Measurements from ENCODE around the gene BTC.
"Not testable (repeated sequence)": the region's sequence is repeated elsewhere in the genome, so short reads cannot be mapped to it uniquely, and the experiment has no call there.

Gene BTC, protein sequence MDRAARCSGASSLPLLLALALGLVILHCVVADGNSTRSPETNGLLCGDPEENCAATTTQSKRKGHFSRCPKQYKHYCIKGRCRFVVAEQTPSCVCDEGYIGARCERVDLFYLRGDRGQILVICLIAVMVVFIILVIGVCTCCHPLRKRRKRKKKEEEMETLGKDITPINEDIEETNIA

DNA sequence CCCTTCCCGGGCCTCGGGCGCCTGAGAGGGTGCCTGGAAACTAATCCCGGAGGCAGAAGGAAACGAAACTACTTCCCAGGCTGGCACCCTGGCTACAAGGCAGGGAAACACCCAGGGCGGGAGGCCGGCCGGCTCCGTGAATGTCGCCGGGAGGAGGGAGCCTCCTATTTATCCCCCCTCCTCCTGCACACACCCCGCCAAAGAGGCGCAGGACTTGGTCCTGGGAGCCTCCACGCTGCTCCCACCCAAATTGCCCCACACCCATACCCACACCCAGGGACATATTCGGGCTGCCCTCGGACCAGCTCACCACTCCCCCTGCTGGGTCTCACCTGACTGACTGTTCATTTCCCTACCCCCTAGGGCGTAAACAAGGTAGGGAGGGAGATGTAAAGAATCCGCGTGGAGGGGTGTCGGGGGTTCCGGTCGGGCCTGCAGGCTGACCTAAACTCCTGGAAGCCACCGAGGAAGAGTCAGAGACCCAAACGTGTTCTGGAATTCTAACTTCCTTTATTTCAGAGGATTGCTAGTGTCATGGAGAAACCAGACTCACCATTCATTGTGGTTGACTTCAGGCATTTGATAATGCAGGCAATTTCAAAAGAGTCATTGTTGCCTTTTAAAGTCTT lies at the start of gene BTC:
BTC (minus strand) TSS at position 142 of the 629 bp plus-strand sequence. CDS start 198 bp downstream, outside the sequence.
- no peak for DNase-seq

DNA sequence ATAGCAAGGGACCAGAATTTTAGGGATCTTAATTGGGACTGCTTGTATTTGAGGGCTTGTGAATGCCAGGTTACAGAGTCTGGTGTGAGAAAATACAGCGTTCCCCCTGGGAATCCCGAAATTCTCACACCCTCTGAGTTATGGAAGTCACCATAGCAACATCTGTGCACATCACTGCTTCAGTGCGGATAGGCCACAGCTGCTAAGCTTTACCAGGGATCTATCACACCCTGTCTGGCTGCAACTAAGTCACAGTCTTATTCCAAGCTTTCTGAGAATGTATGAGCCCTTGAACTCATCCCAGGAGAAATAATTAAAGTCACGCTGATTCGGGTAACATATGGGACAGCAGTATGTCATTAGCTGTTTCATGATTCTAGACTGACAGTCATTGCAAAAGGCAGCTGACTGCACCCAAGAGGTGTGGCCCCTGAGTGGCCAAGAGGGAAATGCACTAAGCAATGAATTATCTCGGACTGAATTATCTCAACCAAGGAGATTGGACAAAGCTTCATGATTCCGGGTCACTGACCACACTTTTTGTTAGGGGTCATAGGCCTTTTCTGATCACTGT lies 46.7 kb upstream of the BTC start:
- no peak for DNase-seq

DNA sequence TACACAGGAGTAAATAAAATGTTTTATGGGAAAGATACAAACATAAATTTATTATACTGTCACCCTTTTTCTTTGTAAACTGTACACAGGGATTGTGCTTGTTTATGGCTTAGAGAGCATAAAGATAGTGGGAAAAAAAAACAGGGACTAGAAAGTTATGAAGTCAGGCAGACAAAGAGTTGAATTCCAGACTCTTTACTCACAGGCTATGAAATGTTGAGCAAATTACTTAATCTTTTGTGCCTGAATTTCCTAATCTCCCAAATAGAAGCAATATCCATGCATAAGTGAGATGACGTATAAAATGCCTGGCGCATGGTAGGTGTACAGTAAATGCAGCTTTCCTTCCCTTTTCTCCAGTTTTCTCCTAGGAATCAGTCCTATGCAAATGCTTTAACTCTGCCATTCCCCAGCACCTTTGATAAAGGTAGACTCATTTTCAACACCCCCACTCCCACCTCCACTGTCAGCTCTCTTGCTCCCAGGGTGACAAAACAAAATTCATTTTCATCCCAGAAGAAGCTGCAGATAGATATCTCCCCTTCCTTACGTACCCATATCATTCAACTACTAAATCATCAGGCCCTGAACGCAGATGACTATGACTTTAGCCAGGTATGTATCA lies 44.5 kb upstream of the BTC start:
- DNase-seq = no peak

DNA sequence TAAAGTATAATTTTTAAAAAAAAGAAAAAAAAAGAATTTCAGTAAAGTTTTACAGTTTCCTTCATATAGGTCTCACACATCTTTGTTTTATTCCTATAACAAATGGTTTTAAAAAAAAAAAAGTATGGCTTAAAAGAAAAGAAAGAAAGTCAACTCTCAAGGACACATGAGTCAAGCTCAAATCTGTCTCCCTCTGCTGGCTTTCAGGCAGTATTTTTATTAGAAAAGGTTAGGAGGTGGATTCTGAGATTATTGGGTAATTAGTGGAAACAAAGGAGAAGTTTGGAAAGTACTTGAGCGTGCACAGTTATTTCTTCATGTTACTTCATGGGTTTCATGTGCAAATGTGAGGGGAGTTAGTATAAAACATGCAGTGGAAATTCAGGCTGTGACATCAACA lies 36.6 kb upstream of the BTC start:
- DNase-seq = peak; percentile 14 to 23

DNA sequence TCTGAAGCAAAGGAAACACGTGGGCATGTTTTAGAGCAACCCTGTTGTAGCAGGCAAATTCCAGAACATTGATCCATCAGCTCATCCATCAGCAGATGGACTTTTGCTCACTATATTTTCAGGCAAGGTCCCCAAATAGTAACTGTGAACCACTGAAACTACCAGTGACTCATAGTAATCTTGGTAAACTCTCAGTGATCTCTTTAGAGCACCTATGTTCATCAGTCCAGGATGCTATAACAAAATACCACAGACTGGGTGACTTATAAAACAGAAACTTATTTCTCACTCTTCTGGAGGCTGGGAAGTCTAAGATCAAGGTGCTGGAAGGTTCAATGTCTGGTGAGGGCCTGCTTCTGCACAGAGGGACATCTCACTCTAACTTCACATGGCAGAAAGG lies 28.9 kb upstream of the BTC start:
- no peak for DNase-seq

DNA sequence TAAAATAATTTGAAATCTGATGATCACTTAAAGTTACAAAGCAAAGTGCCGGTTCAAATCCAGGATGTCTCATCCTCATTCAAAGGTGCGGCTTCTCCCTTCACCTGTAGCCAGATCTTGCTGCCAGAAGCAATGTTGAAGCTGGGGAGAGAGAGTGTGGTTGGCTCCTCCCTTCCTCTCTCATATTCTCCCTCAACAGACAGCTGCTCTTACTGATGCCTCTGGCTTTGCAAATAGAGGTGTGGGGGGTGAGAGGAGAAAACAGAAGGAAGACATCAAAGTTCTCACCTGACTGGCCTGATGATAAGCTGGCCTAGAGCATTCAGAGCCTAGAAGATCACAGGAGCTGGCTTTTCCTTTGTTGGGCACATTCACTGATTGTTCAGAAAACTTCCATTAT lies 28.3 kb upstream of the BTC start:
- no peak for DNase-seq

DNA sequence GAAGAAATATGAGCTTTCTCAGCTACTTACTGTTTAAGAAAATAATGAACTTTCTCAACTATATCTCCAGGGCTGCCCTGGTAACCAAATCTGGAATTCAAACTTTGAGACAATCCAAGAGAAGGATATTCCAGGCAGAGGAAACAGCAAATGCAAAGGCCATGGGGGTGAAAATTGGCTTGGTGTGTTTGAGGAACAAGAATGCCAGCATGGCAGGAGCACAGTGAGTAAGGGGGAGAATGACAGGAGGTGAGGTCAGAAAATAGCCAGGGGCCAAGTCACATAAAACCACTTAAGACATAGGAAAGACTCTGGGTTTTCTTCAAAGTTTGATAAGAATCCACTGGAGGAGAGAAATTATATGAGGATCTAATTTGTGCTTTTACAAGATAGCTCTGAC lies 27.2 kb upstream of the BTC start:
- DNase-seq = no peak

DNA sequence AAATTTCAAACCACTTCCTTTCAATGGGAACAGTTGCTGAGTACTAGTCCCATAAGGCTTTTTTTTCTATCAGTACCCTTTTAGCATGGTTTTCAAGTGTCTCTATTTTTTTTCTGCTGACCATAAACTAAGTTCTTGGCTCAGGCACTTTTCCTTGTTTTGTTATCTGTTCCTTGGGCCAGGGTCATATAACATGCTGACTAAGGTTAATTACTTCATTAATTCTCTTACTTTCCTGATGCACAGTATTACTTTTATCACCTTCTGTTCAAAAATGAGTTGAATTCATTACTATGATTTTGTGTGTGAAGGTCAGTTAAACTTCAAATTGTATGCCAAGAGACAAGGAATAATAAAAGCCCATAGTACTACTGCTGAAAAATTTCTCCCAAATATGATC lies 19.7 kb upstream of the BTC start:
- no peak for DNase-seq

DNA sequence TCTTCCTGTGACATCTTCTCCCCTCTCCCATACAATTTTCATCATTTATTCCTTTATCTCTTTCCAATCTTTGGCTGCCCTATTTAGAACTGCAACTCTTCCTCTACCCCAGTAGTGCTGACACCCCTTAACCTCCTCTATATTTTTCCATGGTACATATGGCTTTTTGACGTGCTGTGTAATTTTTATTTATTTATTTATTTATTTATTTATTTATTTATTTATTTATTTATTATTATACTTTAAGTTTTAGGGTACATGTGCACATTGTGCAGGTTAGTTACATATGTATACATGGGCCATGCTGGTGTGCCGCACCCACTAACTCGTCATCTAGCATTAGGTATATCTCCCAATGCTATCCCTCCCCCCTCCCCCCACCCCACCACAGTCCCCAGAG lies 17.7 kb upstream of the BTC start:
- not testable (repeated sequence) for DNase-seq

DNA sequence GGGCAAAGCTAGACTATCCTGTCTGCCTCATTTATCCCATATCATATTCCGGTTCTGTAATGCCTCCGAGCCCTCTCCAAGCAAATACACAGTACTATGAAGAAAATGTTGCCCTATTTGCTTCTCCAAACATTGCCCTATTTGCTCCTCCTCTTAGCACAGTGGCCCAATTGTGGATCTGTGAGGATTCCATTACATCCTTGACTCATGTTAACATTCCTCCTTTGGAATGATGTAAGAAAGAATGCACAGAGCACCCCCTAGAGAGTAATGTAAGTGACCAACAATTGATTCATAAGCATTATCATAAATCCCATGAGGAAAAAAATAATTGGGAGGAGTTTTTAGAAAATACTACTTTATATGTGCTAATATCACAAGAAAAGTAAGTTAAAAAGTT lies 11.3 kb upstream of the BTC start:
- DNase-seq = no peak

DNA sequence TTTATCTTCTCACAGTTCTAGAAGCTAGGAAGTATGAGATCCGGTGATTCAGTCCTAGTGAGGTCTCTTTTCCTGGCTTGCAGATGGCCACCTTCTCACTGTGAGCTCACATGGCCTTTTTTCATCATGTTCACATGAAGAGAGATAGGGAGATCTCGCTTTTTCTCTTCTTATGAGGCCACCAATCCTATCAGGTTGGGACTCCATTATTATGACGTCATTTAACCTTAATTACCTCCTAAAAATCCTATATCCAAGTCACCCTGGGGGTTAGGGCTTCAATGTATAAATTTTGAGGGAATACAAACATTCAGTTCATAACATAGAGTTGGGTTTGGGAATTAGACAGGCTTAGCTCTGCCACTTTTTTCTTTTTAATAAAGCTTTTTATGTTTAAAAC lies 6.0 kb upstream of the BTC start:
- DNase-seq = no peak

DNA sequence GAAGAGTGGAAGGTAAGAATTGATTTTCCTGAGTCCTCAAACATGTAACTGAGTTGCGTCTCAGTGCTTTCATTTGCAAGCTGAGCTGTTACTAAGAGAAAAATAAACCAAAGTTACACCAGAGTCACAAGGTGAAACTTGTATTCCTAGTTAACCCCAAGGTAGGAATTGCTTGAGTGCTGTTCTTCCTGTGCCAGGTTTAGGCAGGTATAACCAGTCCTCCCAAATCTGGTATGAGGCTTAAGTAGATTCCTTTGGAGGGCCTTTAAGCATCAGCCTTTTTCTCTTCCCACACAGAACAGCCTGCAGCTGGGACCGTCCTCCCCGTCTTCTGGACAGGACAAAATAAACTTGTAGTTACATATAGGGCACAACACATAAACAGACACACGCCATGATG lies 2.3 kb upstream of the BTC start:
- DNase-seq = no peak

DNA sequence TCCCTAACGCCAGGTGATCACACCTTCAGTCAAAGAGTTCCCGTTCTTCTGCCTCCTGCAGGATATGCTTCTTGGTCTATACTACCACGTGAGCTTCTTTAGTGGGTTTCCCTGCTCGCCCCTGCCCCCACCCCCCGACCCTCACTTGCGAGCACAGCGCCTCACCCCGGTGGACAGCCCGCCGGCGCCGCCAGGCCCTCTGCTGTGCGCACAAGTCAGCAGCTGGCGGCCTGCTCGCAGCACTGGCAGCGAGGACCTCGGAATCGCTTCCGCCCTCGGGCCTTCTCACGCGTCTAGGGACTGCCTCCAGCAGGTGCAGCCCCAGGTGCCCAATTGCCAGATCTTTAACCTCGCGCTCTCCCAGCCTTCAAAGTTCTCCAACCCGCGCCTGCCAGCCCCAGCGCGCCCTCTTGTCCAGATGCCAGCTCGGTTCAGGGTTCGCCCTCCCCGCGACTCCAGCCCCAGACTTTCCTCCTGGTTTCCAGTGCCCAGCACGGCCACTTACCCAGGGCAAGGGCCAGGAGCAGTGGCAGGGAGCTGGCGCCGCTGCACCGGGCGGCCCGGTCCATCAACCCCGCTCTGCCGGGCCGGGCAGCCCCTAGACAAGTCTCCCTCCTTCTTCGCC lies 454 bp downstream of the BTC start:
- no peak for DNase-seq

DNA sequence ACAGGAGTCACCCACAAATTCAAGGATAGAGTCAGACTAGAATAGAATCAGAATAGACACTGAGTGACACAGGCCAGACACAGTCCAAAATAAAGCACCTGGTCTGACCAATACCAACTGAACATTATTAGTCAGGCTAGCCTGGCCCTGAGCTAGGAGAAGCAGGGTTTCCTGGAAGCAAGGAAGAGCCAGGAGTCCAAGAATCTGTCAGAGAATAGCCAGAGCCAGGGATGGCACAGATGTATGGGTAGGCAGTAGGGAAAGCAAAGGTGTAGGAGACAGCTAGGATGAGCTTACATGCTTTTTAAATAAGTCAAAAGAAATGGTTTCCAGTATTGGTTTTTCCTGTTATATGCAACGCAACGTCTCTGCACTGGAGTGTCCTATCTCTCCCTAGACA lies 3.7 kb downstream of the BTC start:
- DNase-seq = no peak

DNA sequence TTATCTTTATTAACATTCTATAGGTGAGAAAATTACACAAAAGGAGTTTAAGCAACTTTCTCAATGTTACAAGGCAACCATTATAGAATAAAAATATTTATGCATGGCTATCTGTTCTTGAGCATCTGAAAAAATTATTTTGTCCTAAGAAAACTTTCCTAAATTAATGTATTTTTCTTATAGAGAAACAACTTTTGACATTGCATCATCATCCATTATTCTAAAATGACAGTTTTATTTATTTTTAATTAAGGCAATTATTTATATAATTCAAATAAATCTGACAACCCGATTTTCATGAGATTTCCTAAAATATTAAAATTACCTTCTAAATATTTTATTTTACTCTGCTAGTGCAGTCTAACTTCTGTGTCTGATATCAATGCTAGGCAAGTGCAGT lies 4.8 kb downstream of the BTC start:
- DNase-seq = no peak

DNA sequence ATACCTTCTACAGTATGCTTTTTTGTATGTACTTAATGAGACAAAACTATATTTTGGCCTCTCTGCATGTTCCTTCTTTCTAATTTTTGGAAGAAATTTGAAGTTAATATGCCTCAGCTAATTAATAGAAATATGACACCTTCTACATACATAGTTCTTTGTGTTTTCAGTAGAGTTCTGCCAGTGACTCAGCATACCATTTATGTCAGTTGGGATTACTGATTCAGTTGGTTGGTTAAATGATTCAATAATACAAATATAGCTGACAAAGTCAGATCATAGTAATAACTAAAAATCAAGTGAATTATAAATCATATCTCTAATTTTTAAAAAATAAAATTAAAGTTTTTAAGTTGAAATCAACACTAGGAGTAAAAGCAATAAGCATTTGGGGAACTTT lies 16.8 kb downstream of the BTC start:
- DNase-seq = no peak

DNA sequence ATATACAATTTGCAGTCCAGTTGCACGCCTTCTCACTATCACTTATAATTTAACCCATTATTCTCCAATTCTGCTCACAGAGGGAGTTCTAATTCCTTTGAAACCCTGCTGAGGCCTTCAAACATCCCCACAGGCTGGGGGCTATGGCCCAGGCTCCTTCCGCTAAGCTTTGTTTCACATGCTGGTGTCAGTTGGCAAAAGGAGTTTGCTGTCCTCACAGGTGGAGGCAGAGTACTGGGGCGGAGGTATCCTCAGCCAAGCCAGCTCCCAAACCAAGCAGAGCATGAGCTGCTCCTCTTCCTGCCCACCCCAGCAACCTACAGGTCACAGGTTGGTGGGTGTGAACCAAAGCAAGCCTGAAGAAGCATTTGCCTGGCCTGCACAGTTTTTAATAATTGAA lies 21.5 kb downstream of the BTC start:
- DNase-seq = no peak

DNA sequence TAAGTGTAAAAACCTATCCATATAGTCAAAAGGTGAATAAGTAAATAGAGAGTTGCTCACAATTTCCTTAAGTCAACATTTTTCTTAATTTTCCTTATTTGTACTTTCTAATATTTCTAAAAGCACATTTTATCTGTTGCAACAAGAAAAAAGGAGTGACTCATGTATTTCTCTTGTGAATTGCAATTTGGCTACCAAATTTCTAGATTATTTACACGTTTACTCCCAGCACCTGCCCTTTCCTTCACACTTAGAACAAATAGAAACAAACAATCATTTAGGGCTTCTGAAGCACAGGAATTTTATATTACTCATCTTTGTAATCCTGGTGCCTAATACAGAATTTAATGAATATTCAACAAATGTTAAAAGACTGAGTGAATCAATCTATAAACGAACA lies 22.2 kb downstream of the BTC start:
- no peak for DNase-seq

DNA sequence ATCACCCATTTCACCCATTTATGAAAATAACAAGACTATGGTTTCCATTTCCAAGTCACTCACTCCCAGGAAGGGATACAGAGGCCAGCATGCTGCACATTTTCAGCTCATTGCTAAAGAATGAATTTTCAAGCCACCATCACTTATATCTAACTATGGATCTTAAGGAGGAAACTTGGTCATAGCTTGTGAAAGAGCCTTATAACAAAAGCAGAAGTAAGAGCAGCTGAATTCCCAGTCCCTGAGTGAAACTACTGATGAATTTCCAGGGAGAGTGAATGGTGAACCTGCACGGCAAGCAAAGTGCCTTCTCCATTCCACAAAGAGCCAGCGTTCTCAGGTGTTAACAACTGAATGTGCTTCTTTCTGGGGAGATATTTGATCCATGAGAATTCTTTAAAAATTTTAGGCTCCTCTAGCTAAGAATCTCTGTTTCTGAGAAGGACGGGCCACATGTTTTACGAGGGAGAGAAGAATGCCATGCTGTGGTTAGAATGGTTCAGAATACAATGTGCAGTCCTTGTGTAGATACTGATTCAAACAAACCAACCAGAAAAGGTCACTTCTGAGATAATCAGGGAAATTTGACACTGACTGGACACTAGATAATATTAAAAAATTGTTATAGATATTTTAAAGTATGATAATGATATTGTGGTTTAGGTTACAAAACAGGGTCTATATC lies 24.0 kb downstream of the BTC start:
- DNase-seq = peak in 1 of 2 experiments; percentile 1

DNA sequence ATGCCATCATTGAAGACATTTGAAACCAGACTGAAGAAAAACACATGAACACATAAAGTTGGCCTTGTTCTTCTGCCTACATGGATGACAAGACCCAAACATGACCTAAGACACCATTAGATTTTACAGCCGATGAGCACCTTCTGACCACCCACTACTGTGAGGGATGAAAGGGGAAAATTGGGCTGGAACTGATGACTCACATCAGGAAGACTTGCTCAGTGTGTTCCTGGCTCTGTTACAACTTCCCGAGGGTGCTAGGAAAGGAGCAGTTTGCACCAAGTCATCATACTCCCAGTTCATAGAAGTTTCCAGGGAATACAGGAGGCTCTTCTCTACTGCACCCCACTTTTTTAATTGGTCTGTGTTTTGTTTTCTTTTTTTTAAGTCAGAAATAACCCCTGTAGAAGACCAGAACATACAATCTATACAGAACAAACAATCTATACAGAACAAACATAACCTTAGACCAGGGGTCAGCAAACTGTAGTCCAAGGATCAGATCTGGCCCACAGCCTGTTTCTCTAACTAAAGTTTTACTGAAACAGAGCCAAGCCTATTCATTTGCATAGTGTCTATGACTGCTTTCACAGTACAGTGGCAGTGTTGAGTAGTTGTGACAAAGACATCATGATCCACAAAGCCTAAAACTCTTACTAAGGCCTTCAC lies 25.3 kb downstream of the BTC start:
- no peak for DNase-seq

DNA sequence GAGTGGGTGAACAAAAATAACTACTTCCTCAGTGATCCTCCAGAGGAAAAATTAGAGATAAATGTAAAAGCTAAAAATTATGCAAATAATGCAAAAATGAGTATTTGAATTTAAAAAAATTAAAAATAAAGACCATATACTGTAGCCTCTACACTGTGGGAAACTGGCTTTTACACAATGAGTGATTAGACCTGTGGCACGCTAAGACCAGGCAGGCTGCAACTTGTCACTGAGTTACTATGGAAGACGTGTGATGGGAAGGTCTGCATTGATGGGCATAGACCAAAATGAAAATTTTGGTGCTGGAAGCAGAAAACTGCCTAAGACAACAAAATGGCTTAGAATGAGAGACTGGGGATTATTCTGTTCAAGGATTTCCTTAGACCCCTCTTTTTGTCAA lies 30.2 kb downstream of the BTC start:
- no peak for DNase-seq

DNA sequence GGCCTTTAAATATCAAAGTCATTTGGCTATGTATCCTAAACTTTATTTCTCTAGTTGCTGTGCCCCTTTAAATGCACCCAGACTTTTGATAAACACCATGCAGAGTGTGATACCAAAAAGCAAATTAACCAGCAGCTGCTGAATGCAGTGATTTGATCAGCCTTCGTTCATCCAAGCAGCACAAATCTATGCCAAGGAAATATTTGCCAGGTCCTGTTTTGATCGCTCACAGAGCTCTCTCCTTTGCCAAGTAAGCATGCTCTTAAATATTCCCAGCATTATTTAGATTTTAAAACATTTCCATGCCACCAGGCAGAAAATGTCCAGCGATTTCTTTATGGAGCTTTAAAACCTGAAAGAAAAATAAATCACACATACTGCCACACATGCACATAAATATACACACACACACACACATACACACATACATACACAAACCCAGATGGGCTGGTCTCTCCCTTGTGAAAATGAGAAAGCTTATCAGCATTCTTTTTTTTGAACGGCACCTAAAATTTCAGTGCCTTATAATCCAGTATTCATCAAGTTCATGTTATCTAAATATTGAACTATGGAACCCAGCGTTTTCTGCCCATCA lies 35.7 kb downstream of the BTC start:
- DNase-seq = no peak

Measured in AML-193 (cell line).